Progenitor cell of endocrine pancreas (in vitro differentiated cells): ENCODE measurements around the gene OR6X1. TPM values are rescaled to one million over a fixed set of nuclear protein-coding genes. Genes with fewer than 3 reads are reported as not detected.

Experiments used
- DNase-seq: peaks from one replicate; pipeline ENCODE4 v3.0.0; 2021; ENCODE audit warnings: low spot score; ENCODE audit not compliant: unreplicated experiment
- H3K27ac Mint-ChIP-seq: 2 replicates; pipeline ENCODE4 v1.8.0; 2021; ENCODE audit warnings: mild to moderate bottlenecking, moderate library complexity, mixed read lengths
- H3K27me3 Mint-ChIP-seq: 2 replicates; pipeline ENCODE4 v1.8.0; 2021; ENCODE audit warnings: mixed read lengths
- H3K36me3 Mint-ChIP-seq: 2 replicates; pipeline ENCODE4 v1.8.0; 2022; ENCODE audit warnings: mixed read lengths; ENCODE audit not compliant: insufficient read depth
- H3K4me1 Mint-ChIP-seq: 2 replicates; pipeline ENCODE4 v1.8.0; 2021; ENCODE audit warnings: low read depth, mixed read lengths
- H3K4me3 Mint-ChIP-seq: 2 replicates; pipeline ENCODE4 v1.8.0; 2021; ENCODE audit warnings: low read depth, mild to moderate bottlenecking, moderate library complexity, mixed read lengths
- H3K9me3 Mint-ChIP-seq: 2 replicates; pipeline ENCODE4 v1.8.0; 2021; ENCODE audit warnings: low read depth, mixed read lengths
- CTCF ChIP-seq: fragments of 200-600 bp; sonication (generic); IDR thresholded peaks from one replicate; pipeline ENCODE4 v1.5.0; 2021; ENCODE audit warnings: antibody characterized with exemption, mild to moderate bottlenecking; ENCODE audit not compliant: unreplicated experiment
- total RNA-seq: library from RNA; stranded (reverse); gene quantifications from 2 replicates; pipeline ENCODE4 v1.2.1, GENCODE V29; 2021

Gene OR6X1
- total RNA-seq, 1 donor from 2014 or later = not detected

DNA sequence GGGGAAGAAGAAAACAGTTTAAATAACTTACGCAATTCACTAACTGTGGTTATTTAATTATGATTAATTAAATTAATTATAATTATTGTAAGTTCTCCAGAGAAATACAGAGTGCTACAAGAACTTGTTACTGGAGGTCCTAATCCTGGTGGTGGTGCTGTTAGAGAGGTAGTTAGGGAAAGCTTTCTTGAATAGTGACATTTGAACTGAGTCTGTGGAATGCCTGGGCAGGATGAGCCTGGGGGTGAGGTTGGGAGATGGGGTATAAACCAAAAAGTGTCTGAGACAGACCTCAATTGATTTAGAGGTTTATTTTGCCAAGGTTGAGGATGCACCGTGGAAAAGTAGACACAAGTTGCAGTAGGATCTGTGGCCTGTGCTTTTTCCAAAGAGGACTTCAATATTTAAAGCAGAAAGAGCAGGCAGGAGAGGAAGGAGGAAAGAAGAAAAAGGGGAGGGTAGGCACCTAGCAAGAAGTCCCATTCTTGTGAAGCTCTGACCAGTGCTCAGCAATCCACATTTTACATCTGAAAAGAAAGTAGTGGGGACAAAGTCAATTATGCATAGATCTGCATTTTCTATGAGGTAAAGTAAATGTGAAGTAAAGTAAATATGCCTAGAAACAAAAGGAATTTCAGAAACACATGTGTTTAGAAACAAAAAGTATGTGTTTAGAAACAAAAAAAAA lies 8.4 kb downstream of the OR6X1 start:
- Mint-ChIP-seq H3K36me3 (peaks cover 4% of the 10 kb centered on the region), H3K9me3 (peaks cover 12% of the 10 kb centered on the region), H3K4me3 (no peak overlapping the region), H3K27ac (peak overlapping the region; percentile 75), H3K27me3 (no peaks in the 10 kb centered on the region), H3K4me1 (peaks cover 15% of the 10 kb centered on the region)
- DNase-seq = no peak
- TF ChIP-seq CTCF = no peak

GRCh38 chr11:123742724-123743120 lies 11.6 kb downstream of the OR6X1 start:
- Mint-ChIP-seq H3K4me1 (peaks cover 29% of the 10 kb centered on the region), H3K9me3 (peaks cover under 1% of the 10 kb centered on the region), H3K4me3 (peak overlapping the region; percentile 82), H3K27me3 (no peaks in the 10 kb centered on the region), H3K27ac (peak overlapping the region; percentile 81), H3K36me3 (peaks cover 9% of the 10 kb centered on the region)
- no peak for DNase-seq
- no peak for TF ChIP-seq CTCF

DNA sequence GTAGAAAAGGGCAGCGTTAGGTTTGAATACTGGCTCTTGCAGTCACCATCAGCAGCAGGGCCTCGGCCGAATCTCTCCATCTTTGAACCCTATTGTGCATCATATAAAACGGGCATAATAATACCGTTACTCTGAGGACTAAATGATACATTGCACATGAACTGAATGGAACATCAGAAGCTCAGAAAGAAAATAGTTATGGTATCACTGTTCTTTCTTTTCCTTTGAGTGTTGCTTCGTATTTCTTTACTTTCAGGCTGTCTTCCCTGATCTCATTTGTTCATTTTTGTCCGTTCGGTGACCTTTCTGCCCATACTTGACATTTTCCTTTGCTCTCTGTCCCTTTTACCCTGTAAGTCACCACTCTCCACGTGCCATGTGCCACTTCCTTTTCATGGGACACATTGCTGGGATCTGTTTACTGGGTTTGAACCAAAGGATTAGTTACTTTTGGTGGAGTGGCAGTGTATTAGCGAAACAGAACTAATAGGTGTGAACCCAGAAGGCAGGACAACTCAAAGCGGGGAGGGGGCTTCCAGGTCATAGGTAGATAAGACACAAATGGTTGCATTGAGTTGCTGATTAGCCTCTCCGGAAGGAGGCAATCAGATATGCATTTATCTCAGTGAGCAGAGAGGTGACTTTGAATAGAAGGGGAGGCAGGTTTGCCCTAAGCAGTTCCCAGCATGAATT lies 12.1 kb downstream of the OR6X1 start:
- Mint-ChIP-seq H3K9me3 (no peaks in the 10 kb centered on the region), H3K27ac (peak overlapping the region; percentile 80), H3K4me1 (peaks cover 29% of the 10 kb centered on the region), H3K36me3 (peaks cover 14% of the 10 kb centered on the region), H3K4me3 (peak overlapping the region; percentile 82), H3K27me3 (no peaks in the 10 kb centered on the region)
- DNase-seq = no peak
- TF ChIP-seq CTCF = no peak

DNA sequence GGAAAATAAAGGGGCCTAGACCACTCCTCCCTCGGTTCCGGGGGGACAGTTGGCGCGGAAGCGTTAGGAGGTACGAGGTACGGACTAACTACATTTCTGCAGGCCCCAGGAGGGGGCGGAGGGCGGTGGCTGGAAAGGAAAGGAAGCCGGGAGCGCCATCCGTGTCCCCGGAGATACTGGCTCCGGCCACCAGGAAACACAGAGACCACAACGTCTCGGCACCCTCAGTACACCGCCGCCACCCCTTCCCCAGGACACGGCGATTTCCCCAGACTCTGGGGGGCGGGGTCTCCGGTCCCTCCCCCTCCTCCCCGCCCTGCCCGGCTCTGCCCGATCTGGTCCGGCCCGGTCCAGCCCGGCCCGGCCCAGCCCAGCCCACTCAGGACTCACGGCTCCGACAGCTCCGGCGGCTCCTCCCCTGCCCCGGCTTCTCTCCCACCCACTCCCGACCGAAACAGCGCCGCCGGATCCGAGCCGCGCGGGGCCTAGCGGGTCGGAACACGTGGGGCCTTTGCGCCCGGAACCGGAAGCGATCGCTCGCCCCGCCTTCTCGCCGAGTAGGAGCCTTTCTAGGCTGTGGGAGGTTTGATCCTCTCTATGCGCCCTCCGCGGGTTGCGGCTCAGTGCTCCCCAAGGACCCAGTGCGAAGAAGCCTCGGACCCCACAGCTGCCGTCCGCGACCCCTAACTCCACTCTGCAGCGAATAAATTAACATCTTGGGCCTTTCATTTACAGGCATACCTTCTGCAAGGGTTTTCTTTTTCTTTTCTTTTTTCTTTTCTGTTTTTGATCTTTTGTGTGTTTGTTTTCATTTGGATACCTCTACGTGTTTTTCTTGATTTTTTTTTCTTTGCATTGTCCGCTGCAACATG lies 12.9 kb downstream of the OR6X1 start, which contains the start of gene ZNF202:
TSS of gene ZNF202 (minus strand) at position 502 of the 872 bp plus-strand sequence. CDS start 10,772 bp downstream, outside the sequence.
- Mint-ChIP-seq H3K27me3 (no peaks in the 10 kb centered on the region), H3K27ac (peak within 1 kb of the TSS; percentile 95), H3K4me1 (peaks cover 29% of the 10 kb centered on the region), H3K4me3 (peak within 1 kb of the TSS; percentile 82), H3K9me3 (no peaks in the 10 kb centered on the region), H3K36me3 (peaks cover 18% of the 10 kb centered on the region)
- DNase-seq = peak; percentile 74
- peak; percentile 56 for TF ChIP-seq CTCF

DNA sequence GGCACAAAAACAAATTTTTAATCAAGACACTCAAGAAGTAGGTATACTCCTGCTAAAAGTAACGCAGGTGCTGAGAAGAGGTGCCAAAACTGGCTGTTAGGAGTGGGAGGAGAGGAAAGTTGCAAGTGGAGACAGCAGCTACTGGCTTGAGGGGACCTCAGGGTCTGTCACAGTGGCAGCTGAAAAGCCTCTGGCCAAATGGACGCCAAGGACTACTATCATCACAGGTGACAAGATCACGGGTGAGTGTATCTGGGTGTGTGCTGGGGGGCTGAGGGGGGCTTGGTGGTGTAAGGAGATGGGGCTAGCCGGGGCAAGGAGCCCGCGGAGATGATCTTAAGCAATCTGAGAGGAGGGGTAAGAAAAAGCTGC lies 13.5 kb downstream of the OR6X1 start:
- peaks cover 18% of the 10 kb centered on the region for H3K36me3 Mint-ChIP-seq
- H3K4me1 Mint-ChIP-seq = peaks cover 27% of the 10 kb centered on the region
- H3K27me3 Mint-ChIP-seq = no peaks in the 10 kb centered on the region
- H3K27ac Mint-ChIP-seq = peak overlapping the region; percentile 95
- H3K4me3 Mint-ChIP-seq = peak overlapping the region; percentile 82
- H3K9me3 Mint-ChIP-seq = no peaks in the 10 kb centered on the region
- no peak for DNase-seq
- no peak for TF ChIP-seq CTCF
